B cell (primary cell): Measurements from ENCODE around the gene TNNT3.

ENCODE experiments used
- CTCF ChIP-seq: fragments of 200-600 bp; IDR thresholded peaks from one replicate; pipeline ENCODE4 v1.8.0; 2022; ENCODE audit warnings: antibody characterized with exemption, mild to moderate bottlenecking
- EZH2 ChIP-seq: IDR thresholded peaks from 2 replicates; pipeline ENCODE4 v1.6.1; 2012; ENCODE audit warnings: borderline replicate concordance, low read depth, mild to moderate bottlenecking, moderate library complexity, low read length; ENCODE audit not compliant: insufficient read depth, poor library complexity, severe bottlenecking

DNA sequence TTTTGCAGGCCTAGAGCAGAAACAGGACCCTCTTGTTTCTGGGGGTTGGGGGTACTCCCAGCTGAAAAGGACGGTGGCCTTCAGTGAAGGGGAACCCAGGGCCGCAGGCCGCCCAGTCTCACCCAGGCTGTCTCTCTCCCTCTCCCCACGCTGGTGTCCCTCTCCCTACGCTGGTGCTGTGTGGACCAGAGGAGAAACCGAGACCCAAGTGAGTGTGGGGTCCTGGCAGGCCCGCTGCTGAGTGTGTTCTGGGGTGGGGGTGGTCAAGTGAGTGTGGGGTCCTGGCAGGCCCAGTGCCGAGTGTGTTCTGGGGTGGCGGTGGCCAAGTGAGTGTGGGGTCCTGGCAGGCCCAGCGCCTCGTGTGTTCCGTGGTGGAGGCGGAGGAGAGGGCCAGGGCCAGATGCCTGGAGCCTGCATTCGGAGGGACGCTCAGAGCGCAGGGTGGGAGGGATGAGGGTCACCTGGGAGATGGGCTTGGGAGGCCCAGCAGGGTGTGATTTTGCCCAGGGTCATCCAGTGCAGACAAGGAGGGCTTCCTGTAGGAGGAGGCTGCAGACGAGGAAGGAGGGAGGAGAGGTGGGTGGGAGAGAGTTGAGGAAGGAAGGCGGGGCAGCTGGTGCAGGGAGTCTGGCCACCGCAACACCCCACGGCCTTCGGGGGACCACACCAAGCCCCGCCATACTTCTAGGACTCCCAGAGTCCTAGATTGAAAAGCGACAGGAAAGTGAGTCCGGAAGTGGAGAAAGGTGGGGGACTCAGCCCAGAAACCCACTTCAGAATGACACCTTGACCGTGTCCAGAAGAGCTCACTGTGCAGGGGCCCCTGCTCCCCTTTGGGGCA is 10.3 kb downstream of the TNNT3 start:
- TF ChIP-seq CTCF (no peak), EZH2 (no peak)
